OCI-LY7 (cell line): ENCODE measurements around the gene PTPA. TPM values are rescaled to one million over a fixed set of nuclear protein-coding genes. Genes with fewer than 3 reads are reported as not detected.

Experiments used
- BruUV-seq: library from RNA; stranded (reverse); fragments of 400-500 nt; replicated peaks from 2 replicates; lab custom pipeline; 2021; lab: Mats Ljungman, UMichigan
- CTCF ChIA-PET: fragments of 300-600 bp; sonication (Branson Sonifier 250); formaldehyde crosslinking; loops from one replicate; lab custom pipeline; 2022; ENCODE audit warnings: antibody characterized with exemption; ENCODE audit not compliant: unreplicated experiment; lab: Charles Lee
- POLR2A ChIA-PET: fragments of 300-600 bp; sonication (Branson Sonifier 250); formaldehyde crosslinking; loops from one replicate; lab custom pipeline; 2022; ENCODE audit warnings: antibody characterized with exemption; lab: Charles Lee
- DNase-seq: peaks from one replicate; pipeline ENCODE4 v3.0.0-alpha.2; 2015; ENCODE audit warnings: low spot score
- H2AFZ ChIP-seq: fragments of 200-600 bp; sonication (generic), shearing (Covaris generic); 2 replicates; pipeline ENCODE4 v1.6.1; 2014; ENCODE audit warnings: mild to moderate bottlenecking, antibody characterized with exemption, low read length, moderate library complexity
- H3K27ac ChIP-seq: fragments of 200-600 bp; sonication (generic); 2 replicates; pipeline ENCODE4 v1.5.1; 2014; ENCODE audit warnings: mixed run types, low read depth, mild to moderate bottlenecking, moderate library complexity, low read length, inconsistent platforms; ENCODE audit not compliant: poor library complexity, severe bottlenecking
- H3K36me3 ChIP-seq: fragments of 200-600 bp; sonication (generic); 2 replicates; pipeline ENCODE4 v1.6.1; 2014; ENCODE audit warnings: mild to moderate bottlenecking, antibody characterized with exemption, low read length, moderate library complexity, mixed read lengths; ENCODE audit not compliant: insufficient read depth
- H3K4me1 ChIP-seq: fragments of 200-600 bp; sonication (generic); 2 replicates; pipeline ENCODE4 v1.5.1; 2014; ENCODE audit warnings: mild to moderate bottlenecking, low read length; ENCODE audit not compliant: insufficient read depth, poor library complexity, severe bottlenecking
- H3K4me2 ChIP-seq: fragments of 200-600 bp; sonication (generic); 2 replicates; pipeline ENCODE4 v1.6.1; 2014; ENCODE audit warnings: mild to moderate bottlenecking, low read length
- H3K4me3 ChIP-seq: fragments of 200-600 bp; sonication (generic); 2 replicates; pipeline ENCODE4 v1.5.1; 2014; ENCODE audit warnings: mild to moderate bottlenecking, low read depth, low read length; ENCODE audit not compliant: poor library complexity, severe bottlenecking
- H3K79me2 ChIP-seq: fragments of 200-600 bp; sonication (generic); 2 replicates; pipeline ENCODE4 v1.6.1; 2016; ENCODE audit warnings: low read depth, mild to moderate bottlenecking, low read length, moderate library complexity, mixed read lengths; ENCODE audit not compliant: insufficient read depth
- H3K9me2 ChIP-seq: fragments of 200-600 bp; sonication (generic); 2 replicates; pipeline ENCODE4 v1.6.1; 2016; ENCODE audit warnings: mild to moderate bottlenecking, low read length, mixed read lengths; ENCODE audit not compliant: insufficient read depth
- H3K9me3 ChIP-seq: fragments of 200-600 bp; sonication (generic); 2 replicates; pipeline ENCODE4 v1.6.1; 2014; ENCODE audit warnings: mild to moderate bottlenecking, mixed run types, low read length, mixed read lengths
- H4K20me1 ChIP-seq: fragments of 200-600 bp; sonication (generic); 2 replicates; pipeline ENCODE4 v1.6.1; 2014; ENCODE audit warnings: mild to moderate bottlenecking, antibody characterized with exemption, low read length, moderate library complexity, mixed read lengths; ENCODE audit not compliant: insufficient read depth
- CTCF ChIP-seq: fragments of 200-600 bp; sonication (generic); conservative IDR thresholded peaks from 2 replicates; pipeline ENCODE4 v1.5.1; 2014; ENCODE audit warnings: mild to moderate bottlenecking, antibody characterized with exemption, low read length, moderate library complexity, mixed read lengths
- EZH2phosphoT487 ChIP-seq: fragments of 200-600 bp; sonication (generic); IDR thresholded peaks from 2 replicates; pipeline ENCODE4 v1.6.1; 2018; ENCODE audit warnings: low read depth, borderline replicate concordance, mild to moderate bottlenecking, mixed run types, antibody characterized with exemption, low read length, moderate library complexity, mixed read lengths
- intact Hi-C: fragments of 100-400 bp; cut with micrococcal nuclease; formaldehyde crosslinking; loops from one replicate; pipeline ENCODE4 v1.10.0; 2022; ENCODE audit not compliant: unreplicated experiment
- total RNA-seq, 2 experiments: library from RNA; depleted of rRNA in 1 of 2; stranded (reverse); fragments of >200 nt in 1 of 2; shearing (Covaris generic) in 1 of 2; gene quantifications; 2 replicates each; pipeline ENCODE4 v1.2.3, GENCODE V29; 2014 to 2022

Gene PTPA
- total RNA-seq, 2 experiments from 2014 or later: 106 to 111 TPM

GRCh38 chr9:129156163-129156562 lies 44.9 kb downstream of the PTPA start:
- BruUV-seq: no TSS peak
- CTCF ChIA-PET: no interaction called here

GRCh38 chr9:129160712-129161533 lies 49.7 kb downstream of the PTPA start:
- DNase-seq: no peak
- no peaks in the 10 kb centered on the region for H3K9me3 ChIP-seq
- H3K4me1 ChIP-seq: no peaks in the 10 kb centered on the region
- H3K9me2 ChIP-seq: no peaks in the 10 kb centered on the region
- ChIA-PET CTCF (interaction anchor here (0.7 kb wide), 1 partner anchor 9 kb away, joined by 3 read pairs; no protein-coding TSS in a partner anchor), POLR2A (interaction anchor here (0.6 kb wide), 1 partner anchor 942 kb away, joined by 3 read pairs; no protein-coding TSS in a partner anchor)
- no peak overlapping the region for H3K4me2 ChIP-seq
- BruUV-seq: no TSS peak
- no peak overlapping the region for H2AFZ ChIP-seq
- H3K36me3 ChIP-seq: no peaks in the 10 kb centered on the region
- TF ChIP-seq EZH2phosphoT487: no peak
- no peak for TF ChIP-seq CTCF
- H3K4me3 ChIP-seq: no peak overlapping the region
- H4K20me1 ChIP-seq: no peaks in the 10 kb centered on the region
- intact Hi-C loops: no loop called here
- no peak overlapping the region for H3K27ac ChIP-seq
- H3K79me2 ChIP-seq: no peaks in the 10 kb centered on the region

More at GRCh38 chr9:129156163-129156562, 44.9 kb downstream of the PTPA start:
- no peak overlapping the region for H3K4me3 ChIP-seq
- no peak overlapping the region for H3K4me2 ChIP-seq
- no peak overlapping the region for H3K27ac ChIP-seq
- DNase-seq: no peak
- no peaks in the 10 kb centered on the region for H4K20me1 ChIP-seq
- no peak overlapping the region for H2AFZ ChIP-seq
- no peaks in the 10 kb centered on the region for H3K36me3 ChIP-seq
- intact Hi-C loops: no loop called here
- no peaks in the 10 kb centered on the region for H3K9me2 ChIP-seq
- H3K4me1 ChIP-seq: no peaks in the 10 kb centered on the region
- TF ChIP-seq CTCF (no peak), EZH2phosphoT487 (no peak)
- no peaks in the 10 kb centered on the region for H3K9me3 ChIP-seq
- POLR2A ChIA-PET: no interaction called here
- H3K79me2 ChIP-seq: no peaks in the 10 kb centered on the region

- no peaks in the 10 kb centered on the region for H3K9me3 ChIP-seq
- H4K20me1 ChIP-seq: no peaks in the 10 kb centered on the region
- ChIA-PET CTCF (interaction anchor here (0.7 kb wide), 1 partner anchor 9 kb away, joined by 3 read pairs; no protein-coding TSS in a partner anchor), POLR2A (interaction anchor here (0.6 kb wide), 1 partner anchor 943 kb away, joined by 3 read pairs; no protein-coding TSS in a partner anchor)
- H3K4me2 ChIP-seq: no peak overlapping the region
- BruUV-seq: no TSS peak
- no peaks in the 10 kb centered on the region for H3K4me1 ChIP-seq
- no peak overlapping the region for H3K27ac ChIP-seq
- no peak overlapping the region for H3K4me3 ChIP-seq
- intact Hi-C loops: no loop called here
- H3K36me3 ChIP-seq: no peaks in the 10 kb centered on the region
- H3K79me2 ChIP-seq: no peaks in the 10 kb centered on the region
- TF ChIP-seq CTCF (no peak), EZH2phosphoT487 (no peak)
- no peak for DNase-seq
- H3K9me2 ChIP-seq: no peaks in the 10 kb centered on the region
- no peak overlapping the region for H2AFZ ChIP-seq
Observed at GRCh38 chr9:129161534-129161837, 50.3 kb downstream of the PTPA start.
